ENCODE data around the gene RTN4.

Gene RTN4

DNA sequence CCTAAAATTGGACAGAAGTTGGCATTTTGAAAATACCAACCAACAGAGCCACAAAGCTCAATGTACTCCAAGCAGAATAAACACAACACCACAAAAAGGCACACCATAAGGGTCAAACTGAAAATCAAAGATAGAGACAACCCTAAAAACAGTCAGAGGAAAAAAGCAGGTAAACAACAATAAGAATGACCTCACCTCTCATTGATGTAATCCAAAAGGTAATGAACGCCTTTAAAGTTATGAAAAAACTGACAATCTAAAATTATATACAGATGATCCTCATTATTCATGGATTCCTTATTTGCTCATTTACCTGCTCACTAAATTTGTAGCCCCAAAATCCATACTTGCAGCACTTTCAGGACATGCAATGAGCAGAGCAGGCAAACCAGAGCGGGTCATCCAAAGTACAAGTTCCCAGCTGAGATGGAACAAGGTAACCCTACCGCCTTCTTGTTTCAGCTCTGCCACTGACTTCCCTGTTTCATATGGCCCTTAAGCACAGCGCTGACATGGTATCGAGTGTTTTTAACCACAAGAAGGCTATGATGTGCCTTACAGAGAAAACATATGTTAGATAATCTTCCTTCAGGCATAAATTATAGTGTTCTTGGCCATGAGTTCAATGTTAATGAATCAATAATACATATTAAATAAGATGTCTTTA is 17.0 kb downstream of the RTN4 start:
- no peak for FAIRE-seq
- DNase-seq (ENCODE audit: insufficient read length, low spot score): no peak
- TF ChIP-seq, protein P1, sequence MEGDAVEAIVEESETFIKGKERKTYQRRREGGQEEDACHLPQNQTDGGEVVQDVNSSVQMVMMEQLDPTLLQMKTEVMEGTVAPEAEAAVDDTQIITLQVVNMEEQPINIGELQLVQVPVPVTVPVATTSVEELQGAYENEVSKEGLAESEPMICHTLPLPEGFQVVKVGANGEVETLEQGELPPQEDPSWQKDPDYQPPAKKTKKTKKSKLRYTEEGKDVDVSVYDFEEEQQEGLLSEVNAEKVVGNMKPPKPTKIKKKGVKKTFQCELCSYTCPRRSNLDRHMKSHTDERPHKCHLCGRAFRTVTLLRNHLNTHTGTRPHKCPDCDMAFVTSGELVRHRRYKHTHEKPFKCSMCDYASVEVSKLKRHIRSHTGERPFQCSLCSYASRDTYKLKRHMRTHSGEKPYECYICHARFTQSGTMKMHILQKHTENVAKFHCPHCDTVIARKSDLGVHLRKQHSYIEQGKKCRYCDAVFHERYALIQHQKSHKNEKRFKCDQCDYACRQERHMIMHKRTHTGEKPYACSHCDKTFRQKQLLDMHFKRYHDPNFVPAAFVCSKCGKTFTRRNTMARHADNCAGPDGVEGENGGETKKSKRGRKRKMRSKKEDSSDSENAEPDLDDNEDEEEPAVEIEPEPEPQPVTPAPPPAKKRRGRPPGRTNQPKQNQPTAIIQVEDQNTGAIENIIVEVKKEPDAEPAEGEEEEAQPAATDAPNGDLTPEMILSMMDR (IDR thresholded peaks at IDR 0.05; ENCODE audit: insufficient read depth, missing control alignments): no peak

GRCh38 chr2:55031505-55031904 is 18.7 kb downstream of the RTN4 start:
- DNase-seq (ENCODE audit: insufficient read length, low spot score): no peak
- TF ChIP-seq, protein P1 (IDR thresholded peaks at IDR 0.05; ENCODE audit: insufficient read depth, missing control alignments): no peak
- FAIRE-seq: no peak

DNA sequence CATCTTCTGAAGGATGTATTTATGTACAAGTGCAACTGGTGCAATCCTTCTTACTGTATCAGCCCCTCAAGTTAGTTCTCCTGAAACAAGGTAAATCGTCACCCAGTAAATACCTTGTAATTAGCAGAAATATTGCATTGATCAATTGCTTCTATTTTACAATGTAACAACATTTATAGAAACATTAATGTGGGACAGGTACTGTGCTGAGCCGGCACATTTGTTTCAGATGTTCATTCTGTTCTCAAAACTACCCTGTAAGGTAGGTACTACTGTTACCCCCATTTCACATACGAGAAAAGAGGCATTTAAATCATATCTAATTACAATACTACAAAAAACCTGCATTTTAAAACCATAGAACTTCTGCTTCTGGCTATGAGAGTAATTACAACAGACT is 19.5 kb downstream of the RTN4 start:
- DNase-seq (ENCODE audit: insufficient read length, low spot score) (no peak), FAIRE-seq (no peak)
- TF ChIP-seq, protein P1 (IDR thresholded peaks at IDR 0.05; ENCODE audit: insufficient read depth, missing control alignments): no peak

DNA sequence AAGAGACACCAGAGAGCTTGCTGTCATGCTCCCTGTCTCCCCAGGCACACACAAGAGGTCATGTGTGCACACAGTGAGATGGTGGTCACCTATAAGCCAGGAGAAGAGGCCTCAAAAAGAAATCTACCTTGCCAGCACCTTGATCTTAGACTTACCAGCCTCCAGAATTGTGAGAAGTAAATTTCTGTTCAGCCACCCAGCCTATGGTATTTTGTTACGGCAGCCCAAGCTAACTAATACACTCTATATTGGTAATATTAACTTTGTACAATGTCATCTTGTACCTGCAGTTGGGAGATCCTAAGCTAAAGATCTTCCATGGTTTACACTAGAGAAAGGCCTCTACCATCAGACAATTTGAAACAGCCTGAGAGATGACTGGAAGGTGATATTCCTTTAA is 21.2 kb downstream of the RTN4 start:
- FAIRE-seq: no peak
- TF ChIP-seq, protein P1 (IDR thresholded peaks at IDR 0.05; ENCODE audit: insufficient read depth, missing control alignments): no peak

DNA sequence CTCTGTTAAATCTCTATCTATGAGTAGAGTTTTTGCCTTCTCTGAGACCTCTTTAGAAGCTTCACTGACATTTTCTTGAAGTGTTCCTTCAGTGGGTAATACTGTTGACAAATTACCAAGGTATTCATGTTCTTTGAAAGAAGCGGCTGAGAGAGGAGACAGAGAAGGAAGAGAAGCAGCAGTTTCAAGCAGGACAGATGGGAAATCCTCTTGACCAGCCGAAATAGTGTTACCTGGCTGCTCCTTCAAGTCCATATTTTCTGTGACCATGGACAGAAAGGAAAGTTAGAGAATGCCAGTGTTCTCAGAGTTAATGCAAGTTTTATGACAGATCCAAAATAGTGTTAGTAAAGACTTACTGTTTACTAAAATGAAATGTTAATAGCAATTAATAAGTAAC is 23.0 kb downstream of the RTN4 start:
- DNase-seq (ENCODE audit: insufficient read length, low spot score): no peak
- TF ChIP-seq, protein P1 (IDR thresholded peaks at IDR 0.05; ENCODE audit: insufficient read depth, missing control alignments): no peak
- no peak for FAIRE-seq

More for the DNA sequence above, 21.2 kb downstream of the RTN4 start:
- no peak for DNase-seq (ENCODE audit: insufficient read length, low spot score)

GRCh38 chr2:55026202-55026601 is 24.0 kb downstream of the RTN4 start:
- TF ChIP-seq, protein P1 (IDR thresholded peaks at IDR 0.05; ENCODE audit: insufficient read depth, missing control alignments): no peak
- no peak for FAIRE-seq
- no peak for DNase-seq (ENCODE audit: insufficient read length, low spot score)

- TF ChIP-seq, protein P1 (IDR thresholded peaks at IDR 0.05; ENCODE audit: insufficient read depth, missing control alignments): no peak
- DNase-seq (ENCODE audit: insufficient read length, low spot score) (no peak), FAIRE-seq (no peak)
Measured at GRCh38 chr2:55025627-55026026, 24.6 kb downstream of the RTN4 start.

Data from D721Med (cell line).